Measurements from ENCODE around the gene NKAPD1.
"Not testable (repeated sequence)": the region's sequence is repeated elsewhere in the genome, so short reads cannot be mapped to it uniquely, and the experiment has no call there.

Gene NKAPD1

DNA sequence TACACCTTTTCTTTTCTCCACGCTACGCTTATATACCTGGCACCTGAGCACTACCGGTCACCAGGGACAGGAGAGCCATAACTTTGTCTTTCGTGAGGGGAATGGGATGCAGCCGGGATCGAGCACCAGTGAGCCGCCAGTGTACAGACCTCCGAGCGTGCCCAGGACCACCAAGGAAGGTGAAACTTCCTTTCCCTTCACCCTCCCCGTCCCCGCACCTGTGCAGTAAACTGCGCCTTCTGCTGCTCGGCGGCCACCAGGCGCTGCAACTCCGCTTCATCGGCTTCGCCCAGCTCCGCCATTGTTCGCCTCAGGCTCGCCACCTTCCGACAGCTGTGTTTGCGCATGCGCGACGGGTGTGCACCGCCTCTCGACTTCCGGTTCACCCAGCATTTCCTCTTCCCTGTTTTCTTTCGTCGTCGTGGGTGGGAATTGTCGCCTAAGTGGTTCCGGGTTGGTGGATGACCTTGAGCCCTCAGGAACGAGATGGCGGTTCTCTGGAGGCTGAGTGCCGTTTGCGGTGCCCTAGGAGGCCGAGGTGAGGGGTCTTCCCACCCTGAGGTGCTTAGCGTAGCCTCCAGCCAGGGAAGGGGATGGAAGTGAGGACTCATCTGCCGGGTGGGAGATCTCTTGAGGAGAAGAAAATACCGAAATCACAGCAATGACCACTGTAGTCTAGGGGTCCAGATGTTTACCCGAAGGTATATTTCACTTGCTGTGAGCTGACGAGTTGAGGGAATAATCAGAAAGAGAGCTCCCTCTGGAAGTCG lies 12.5 kb downstream of the NKAPD1 start, which contains the start of the genes SDHD and TIMM8B:
SDHD (plus strand) TSS at position 452 of the 770 bp plus-strand sequence; CDS start at position 487, 35 bp downstream.
TIMM8B (minus strand) TSS at position 335 of the 770 bp plus-strand sequence; CDS start at position 302, 33 bp downstream.
- DNase-seq, result peak; percentile 72

DNA sequence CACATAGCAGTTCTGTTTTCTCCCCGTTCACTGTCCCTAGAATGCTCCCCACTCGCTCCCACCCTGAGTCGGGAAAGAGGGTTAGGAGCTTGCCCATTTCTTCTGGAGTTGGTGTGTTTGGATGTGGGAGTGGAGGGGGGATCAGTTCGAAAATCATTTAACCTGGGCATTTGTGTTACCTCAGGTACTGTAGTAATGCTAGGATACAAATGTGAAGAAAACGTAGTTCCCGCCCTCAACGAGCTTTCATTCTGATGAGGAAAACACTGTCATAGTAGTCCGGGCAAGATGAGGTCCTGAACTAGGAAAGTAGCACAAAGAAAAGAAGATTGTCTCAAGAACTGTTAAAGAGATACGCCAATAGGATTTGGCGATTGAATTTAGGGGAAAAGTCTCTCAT lies 13.1 kb downstream of the NKAPD1 start:
- DNase-seq, result no peak

DNA sequence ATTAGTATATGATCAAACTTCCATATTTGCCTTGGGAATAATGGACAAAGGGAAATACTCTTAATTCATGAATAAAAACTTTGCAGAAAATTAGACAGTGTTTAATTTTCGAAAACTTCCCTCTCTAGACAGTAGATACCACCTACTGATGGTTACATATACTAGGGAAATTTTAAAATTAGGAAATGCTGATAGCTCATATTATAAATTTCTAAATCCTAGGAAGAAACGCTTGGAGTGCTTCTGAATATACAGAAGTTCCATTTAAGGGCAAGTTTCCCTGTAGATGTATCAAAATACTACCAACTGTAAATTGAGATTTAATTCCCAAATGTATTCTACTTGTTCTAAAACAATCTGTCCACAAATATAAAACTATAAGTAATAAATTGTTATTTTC lies 21.2 kb downstream of the NKAPD1 start:
- DNase-seq, result not testable (repeated sequence)

DNA sequence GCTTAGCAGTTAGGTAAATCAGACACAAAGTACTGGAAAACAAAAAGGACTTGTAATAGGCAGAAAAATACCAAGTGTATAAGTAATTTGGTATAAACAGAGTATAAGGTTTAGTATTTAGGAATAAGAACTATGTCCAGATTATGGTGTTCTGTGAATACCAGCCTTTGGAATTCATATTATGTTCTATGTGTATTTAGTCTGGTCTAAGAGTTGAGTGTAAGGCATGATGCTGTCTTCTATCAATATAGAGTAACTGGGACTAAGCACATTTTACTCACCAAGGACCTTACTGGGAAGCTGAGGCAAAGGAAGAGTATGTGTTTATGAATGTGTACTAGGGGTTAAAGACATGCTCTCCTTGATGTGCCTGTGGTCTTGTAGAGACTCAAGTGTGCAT lies 22.1 kb downstream of the NKAPD1 start:
- no peak for DNase-seq

DNA sequence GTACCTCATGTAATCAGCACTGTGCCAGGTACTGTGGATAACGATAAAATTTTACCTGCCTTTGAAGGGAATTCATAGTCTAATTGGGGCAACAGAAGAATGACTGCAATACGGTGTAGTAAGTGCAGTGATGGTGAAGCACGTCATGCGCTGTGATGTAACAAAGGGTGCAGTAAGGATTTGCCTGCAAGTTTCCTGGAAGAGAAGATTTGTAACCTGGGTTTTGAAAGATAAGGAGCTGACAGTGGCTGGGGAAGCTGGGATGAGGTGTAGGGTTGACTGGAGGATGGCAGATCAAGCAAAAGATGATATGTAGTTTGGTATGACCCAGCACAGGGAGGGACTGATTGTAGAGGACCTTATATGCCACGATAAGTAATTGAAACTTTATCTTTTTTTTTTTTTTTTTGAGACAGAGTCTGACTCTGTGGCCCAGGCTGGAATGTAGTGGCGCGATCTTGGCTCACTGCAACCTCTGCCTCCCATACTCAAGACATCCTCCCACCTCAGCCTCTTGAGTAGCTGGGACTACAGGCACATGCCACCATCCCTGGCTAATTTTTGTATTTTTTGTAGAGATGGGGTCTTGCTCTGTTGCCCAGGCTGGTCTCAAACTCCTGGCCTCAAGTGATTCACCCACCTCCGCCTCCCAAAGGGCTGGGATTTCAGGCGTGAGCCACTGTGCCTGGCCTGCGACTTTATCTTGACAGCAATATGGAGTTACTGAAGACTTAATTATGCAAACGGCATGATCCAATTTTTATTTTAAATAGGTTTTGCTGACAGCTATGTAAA lies 23.8 kb downstream of the NKAPD1 start:
- DNase-seq, result no peak

DNA sequence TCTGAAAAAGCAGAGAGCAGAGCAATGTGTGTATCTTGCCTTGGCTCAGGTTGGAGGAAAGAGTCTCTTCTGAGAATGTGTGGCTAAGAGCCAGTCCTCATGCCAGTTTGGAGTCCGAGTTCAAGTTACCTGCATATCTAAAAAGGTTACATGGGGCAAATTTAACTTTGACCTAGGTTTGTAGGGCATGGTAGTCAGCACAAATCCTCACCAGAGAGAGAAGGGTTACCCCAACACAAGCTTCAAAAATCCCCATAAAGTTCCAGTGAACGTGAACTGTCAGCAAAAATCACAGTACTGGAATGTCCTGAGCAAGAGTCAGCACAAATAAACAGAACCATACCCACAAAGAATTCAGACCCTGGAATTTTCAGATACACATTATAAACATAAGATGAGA lies 26.4 kb downstream of the NKAPD1 start:
- DNase-seq, result no peak

DNA sequence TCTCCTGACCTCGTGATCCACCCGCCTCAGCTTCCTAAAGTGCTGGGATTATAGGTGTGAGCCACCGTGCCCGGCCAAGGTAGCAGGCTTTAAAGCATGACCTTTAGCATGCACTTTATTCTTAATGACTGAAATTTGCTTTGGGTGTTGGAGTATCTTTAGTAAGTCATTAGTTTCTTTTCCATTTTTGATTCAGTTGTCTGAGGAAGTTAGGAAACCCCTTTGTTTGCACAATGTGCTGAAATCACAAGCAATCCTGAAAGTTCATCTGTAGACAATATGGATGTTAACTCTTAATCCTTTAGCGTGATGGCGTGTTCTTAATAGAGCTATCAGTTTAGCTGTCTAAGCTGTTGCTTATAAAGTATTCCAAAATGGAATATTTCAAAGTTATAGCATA lies 29.3 kb downstream of the NKAPD1 start:
- DNase-seq, result no peak

DNA sequence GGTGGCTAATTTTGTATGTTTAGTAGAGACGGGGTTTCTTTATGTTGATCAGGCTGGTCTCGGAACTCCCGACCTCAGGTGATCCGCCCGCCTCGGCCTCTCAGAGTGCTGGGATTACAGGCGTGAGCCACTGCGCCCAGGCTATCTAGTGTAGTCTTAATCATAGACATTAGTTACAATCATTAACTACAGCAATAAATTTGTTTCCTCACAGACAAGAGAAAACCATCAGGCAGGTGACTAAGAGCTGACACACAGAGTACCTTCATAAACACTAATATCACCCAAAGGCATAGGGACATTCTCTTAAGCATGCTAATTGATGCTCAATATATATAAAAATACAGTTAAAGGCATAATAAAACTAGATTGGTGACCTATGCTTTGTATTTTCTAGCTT lies 32.0 kb downstream of the NKAPD1 start:
- DNase-seq, result no peak

DNA sequence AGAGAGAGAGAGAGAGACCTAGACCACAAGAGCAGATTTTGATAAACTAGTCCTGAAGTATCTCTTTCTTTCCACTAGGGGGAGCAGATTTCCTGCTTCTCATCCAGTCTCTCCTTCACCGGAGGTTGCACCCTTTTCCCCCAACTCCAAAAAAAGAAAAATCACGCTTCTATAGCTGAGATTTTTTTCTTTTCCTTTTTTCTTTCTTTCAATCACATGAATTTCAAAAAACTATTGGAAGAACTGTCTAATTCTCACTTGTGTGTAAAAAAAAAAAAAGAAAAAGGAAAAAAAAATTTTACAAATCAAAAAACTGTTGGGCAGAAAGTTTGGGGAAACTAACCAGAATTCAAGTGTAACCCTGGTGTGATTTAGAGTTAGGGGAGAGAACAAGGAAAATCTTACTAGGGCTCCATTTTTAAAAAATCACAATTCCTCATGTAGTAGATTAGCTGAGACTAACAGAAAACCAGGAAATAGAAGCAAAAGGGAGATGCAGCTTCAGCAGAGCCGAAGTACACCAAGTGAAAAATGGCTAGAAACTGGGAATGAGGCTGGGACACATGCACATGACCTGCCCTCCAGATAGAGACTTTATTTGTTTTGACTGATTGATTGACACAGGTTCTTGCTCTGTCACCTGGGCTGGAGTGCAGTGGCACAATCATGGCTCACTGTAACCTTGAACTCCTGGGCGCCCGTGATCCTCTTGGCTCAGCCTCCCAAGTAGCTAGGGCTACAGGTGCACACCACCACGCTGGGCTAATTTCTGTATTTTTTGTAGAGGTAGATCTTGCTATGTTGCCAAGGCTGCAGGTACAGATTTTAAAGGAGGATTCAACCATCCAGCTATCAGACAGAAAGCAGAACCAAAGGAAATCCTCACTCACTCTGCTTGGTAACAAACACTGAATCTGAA lies 39.7 kb downstream of the NKAPD1 start:
- peak; percentile 21 for DNase-seq

DNA sequence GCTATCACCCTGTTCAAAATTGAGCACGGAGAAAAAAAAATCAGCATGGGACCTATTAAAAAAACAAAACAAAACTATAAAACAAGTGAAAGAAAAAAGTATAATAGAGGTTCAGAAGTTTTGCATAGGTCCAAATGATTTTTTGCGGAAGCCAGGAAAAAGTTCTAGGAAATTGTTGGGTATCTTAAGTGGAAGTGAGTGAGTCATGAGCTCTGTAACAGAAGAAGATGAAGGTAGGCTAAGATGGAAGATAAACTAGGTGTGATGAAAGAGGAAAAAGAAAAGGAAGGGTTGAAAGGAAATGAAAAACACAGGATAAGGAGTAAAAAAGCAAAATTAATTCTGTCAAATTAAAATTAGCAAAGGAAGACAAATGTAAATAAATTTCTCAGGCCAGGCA lies 40.4 kb downstream of the NKAPD1 start:
- DNase-seq, result no peak

DNA sequence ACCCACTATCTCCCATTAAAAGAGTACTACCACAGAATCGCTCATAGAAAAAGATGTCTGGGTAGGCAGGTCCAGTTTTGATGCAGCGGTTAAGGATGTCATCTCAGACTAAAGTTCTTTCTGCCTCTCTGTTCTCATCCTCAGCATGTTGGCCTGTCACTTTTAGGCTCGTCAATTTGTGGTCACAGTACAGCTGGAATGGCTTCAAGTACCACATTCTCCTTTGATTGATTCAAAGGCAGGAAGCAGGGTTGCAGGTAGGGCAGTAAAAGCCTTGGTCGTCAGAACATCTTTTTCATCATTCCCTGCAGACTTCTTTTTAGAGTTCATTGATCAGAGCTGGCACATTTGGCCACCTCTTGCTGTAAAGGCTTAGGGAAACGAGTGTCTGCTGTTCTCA lies 41.3 kb downstream of the NKAPD1 start:
- DNase-seq, result no peak

DNA sequence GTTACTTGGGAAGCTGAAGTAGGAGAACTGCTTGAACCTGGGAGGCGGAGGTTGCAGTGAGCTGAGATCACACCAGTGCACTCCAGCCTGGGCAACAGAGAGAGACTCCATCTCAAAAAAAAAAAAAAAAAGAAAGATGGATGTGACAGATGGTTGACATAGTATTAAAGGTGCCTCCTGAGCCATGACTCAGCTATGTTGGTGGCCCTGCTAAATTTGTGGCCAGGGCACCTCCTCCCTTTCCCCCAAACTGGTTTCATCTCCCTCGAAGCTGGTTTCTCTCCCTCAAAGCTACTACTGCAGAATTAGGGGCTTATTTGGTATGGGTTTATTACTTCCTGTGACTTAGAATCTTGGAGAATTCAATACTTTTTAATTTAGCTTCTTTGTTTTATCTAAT lies 44.1 kb downstream of the NKAPD1 start:
- no peak for DNase-seq

DNA sequence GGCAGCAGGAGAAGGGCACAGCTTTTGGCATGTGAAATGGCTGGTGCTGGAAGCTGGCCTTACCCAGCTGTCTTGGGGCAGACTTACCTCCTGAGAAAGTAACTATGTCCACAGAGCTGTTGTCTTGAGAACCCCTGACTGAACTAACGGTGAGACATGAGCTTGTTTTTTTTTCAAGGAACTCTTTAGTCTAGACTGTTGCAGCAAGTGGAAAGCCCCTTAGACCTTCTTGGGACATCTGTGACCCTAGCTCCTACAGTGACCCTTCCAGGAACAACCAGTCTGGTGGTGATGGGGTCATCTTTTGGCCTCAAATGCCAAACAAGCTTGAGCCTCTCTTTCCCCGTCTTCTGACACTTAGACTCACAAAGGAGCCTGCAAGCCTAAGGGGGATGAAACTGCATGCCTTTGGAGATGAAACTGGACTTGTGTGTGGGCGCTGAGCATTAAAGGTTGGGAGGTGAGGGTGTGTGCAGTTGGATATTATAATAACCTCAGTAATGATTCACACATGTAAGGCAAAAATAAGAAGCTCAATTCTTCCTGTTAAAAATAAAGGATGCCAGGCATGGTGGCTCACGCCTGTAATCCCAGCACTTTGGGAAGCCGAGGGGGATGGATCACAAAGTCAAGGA lies 48.0 kb downstream of the NKAPD1 start:
- no peak for DNase-seq

DNA sequence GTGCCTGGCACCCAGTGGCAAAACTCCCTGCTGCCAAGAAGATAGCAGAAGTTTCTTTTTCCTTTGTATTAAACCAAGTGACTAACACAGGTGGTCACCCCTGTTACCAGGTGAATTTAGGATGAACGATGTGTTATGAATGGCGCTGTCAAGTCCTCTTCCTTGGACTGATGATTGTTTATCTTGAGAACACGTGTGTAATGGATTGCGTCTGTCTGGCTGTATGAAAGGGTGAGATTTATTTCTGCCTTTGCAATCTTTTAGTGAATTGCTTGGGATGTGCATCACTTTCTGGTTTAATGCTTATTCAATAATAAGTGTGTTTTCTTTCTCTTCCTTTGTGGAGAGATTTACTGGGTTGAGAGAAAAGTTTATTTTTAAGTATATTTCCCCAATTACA lies 49.0 kb downstream of the NKAPD1 start:
- no peak for DNase-seq

DNA sequence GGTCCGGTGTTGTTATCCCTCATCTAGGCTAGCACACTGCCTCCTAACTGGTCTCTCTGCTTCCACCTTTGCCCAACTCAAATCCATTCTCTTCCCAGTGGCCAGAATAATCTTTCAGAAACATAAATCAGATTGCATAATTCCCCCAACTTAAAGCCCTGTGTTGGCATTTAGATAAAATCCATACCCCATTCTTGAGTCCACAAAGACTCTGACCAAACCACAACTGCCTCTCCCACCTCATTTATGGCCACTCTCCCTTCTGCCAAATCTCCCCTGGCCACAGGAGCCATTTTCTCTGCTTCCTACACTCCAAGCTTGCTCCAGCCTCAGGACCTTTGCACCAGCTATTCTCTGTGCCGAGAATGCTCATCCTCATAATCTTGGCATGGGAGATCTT lies 53.0 kb downstream of the NKAPD1 start:
- no peak for DNase-seq

DNA sequence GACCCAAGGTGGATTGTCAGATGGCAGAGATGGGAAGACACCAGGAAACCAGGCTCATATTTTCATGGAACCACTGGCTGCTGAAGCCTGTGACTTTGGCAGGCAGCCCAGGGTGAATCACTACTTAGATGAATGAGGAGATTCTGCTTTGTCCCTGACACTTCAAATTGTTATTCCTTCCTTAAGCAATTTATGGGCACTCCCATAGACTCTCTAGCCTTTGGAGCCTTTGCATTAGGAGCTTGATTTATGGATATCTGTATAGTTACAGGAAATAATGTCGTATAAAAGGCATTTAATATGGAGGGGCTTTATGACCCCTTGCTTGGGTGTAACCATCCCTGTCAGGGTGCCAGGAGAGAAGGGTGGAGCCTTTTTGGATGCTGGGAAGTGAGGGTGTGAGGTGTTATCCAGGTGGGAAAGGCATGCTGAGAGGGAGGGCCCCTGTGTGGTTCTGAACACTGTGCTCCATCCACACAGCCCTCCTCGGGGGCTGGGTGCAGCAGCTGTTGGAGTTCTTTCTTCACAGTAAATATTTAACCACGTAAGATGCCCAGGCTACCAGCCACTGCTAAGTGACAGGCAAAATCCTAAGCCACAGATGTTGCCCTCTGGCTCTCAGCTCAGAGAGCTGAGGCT lies 54.5 kb downstream of the NKAPD1 start:
- DNase-seq, result no peak

DNA sequence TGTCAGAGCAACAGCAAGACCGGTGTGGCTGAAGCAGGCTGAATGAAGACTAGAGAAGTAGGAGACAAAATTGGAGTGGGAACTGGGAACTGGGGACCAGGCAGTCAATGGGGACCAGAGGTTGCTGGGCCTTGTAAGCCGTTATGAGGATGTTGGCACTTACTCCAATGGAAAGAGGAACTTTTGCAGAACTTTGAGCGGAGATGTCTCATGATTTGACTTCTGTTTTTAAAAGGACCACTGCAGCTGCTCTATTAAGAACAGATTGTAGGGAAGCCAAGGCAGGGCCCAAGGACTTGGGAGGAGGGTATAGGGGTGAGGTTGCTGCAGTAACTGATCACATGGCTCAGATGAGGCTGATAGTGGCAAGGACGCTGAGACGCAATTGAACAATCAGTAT lies 55.6 kb downstream of the NKAPD1 start:
- DNase-seq, result no peak

DNA sequence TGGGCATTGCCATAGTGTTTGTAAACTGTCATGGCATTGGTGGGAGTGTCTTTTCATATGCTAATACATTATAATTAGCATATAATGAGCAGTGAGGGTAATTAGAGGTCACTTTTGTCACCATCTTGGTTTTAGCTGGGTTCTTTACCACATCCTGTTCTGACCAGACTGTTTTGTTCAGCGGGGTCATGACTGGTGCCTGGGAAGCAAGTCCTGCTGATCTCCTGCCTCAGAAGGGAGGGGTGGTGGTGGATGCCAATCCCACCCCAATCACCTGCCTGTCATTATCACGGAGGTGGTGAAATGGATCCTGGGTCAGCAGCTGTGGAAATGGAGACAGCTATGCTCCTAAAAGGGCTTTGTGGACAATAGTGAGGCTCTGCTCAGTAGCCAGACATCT lies 58.6 kb downstream of the NKAPD1 start:
- no peak for DNase-seq

DNA sequence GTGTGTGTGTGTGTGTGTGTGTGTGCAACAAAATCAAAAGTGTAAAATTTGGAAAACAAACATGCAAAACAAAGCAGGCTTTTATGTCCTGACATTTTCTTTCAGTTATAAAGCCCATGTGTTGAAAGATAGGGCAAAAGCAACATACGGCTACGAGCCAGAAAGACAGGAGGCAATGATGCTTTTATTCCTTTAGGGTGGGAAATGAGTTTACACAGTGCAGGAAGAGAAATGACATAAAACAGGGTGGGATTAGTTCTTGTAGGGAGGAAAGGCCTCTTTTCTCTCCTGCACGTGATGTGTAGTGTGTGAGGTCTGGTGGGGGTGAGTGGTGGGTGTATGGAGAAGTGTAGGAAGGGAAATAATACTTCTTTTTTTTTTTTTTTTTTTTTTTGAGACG lies 60.4 kb downstream of the NKAPD1 start:
- no peak for DNase-seq

All from NCI-H524 treated with DMSO at 0.1 percent for 48 hours (cell line).